Stimulated activated CD4-positive, alpha-beta T cell treated with anti-CD3 and anti-CD28 coated beads, Interleukin-4, amount 100 ng/mL, for 48 hours (primary cell): ENCODE results near the gene CHD2.
"Not testable (repeated sequence)": the region's sequence is repeated elsewhere in the genome, so short reads cannot be mapped to it uniquely, and the experiment has no call there.

Experiments used
- DNase-seq, 2 donors: peaks; one replicate each; pipeline ENCODE4 v3.0.0-alpha.2; 2020; ENCODE audit warnings: low read depth in 2 of 2

The CHD2 gene

DNA sequence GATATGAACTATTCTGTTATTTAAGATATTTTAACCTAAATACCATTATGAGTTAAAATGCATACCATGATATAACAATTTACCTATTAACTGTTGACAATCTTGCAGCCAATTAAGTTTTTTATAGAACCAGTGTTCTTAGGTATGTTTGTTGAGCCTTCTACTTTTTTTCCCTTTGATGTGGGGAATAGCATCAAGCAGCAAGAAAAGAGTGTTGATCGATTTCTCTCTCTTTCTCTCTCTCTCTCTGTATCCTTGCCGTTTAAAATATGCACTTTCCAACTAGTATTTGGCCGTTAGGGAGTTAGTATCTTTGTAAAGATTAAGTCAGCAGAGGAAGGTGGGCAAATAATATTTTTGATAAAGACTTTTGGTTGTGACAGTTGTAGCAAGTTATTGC, 5.9 kb downstream of the CHD2 start:
- DNase-seq = no peak

- peak in 1 of 2 donors; percentile 41 for DNase-seq
These were observed 6.5 kb downstream of the CHD2 start for GRCh38 chr15:92906563-92907081.

DNA sequence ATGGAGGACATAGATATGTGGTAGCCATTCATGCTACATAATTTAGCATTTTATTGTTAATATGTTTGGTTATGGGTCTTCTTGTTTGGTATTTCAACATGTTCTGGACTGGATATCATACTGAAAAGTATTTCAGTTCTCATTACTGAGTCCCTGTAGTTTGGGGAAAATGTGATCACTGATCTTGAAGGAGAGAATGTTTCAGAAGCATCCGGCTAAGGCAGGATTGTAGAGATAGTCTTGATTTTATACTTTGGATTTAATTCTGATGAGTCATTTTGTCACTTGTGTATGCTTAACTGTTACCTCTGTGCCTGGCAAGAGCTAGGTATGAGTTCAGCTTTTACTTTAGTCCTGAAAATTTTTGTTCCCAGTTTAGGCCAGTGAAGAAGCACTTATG, 7.1 kb downstream of the CHD2 start:
- no peak for DNase-seq

GRCh38 chr15:92907896-92908712, 8.0 kb downstream of the CHD2 start:
- no peak for DNase-seq

DNA sequence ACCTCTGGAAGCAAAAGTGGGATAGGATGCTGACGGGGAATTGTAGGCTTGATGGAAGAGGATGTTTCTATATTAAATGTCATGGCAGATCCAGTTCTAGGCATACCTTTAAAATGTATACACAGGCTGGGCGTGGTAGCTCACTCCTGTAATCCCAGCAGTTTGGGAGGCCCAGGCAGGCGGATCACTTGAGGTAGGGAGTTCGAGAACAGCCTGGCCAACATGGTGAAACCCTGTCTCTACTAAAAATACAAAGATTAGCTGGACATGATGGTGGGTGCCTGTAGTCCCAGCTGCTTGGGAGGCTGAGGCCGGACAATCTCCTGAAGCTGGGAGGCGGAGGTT, 8.6 kb downstream of the CHD2 start:
- no peak for DNase-seq

DNA sequence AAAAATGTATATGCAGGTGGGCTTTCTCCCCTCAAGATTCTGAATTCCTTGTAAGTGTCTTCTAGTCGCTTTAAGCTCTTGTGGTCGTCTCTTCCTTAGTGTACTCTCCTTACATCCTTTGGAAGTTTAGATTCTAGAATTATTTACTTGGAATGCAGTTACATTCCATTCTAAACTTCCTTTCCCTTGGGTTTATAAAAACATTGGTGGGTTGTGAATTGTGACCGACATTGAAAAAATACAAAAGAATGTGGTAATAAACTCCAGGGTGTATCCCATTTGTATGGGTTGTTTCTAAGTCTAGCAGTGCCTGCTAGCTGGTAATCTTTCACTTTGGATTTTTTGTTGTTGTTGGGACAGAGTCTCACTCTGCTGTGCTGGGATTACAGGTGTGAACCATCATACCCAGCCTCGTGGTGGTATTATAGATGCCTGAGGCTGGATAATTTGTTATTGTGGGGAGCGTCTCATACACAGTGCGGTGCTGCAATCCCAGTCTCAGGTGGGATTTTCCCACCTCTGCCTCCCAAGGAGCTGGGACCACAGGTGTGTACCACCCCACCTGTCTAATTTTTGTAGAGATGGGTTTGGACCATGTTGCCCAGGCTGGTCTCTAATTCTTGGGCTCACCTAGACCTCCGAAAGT, 9.1 kb downstream of the CHD2 start:
- no peak for DNase-seq

- DNase-seq = no peak
These were observed 10.3 kb downstream of the CHD2 start for GRCh38 chr15:92910451-92910850.

- DNase-seq = no peak
These were observed 14.0 kb downstream of the CHD2 start for GRCh38 chr15:92914103-92914499.

- no peak for DNase-seq
These were observed 14.7 kb downstream of the CHD2 start for GRCh38 chr15:92914768-92915221.

GRCh38 chr15:92915766-92916435, 15.8 kb downstream of the CHD2 start:
- no peak for DNase-seq

DNA sequence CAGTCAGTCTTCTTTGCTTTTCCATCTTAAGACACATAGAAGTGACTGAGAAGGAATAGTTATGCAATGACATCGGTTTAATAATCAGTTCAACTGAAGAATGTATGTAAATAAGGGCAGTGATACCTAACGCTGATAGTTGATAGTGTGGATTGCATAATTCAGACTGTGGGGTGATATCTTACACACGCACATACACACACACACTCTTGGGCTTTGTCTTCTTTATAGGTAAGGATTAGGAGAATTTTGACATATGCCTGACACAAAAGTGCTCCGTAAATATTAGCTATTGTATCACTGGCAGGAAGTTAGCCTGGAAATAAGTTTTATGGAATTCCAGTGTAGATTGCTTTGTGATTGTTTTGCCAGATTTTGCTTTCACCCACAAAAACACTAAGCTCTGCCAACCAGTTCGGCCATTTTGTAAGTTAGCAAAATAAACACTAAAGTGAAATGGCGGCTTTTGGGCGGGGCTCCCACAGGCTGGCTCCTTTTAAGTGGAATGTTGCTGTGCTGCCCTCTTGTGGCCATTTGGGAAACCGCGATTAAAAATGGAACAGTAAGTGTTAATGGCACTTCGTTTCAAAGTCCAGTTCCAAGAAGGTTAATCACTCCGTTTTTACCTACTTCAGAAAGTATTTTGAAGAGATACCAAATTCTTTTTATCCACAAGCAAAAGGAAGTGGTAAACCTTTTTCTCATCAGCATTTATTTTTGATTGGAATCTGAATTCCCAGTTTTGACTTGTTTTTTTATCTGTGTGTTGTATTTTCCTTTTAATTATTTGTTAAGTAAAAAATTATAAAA, 17.7 kb downstream of the CHD2 start:
- DNase-seq = peak; percentile 90 to 93

- DNase-seq = not testable (repeated sequence)
These were observed 18.8 kb downstream of the CHD2 start for GRCh38 chr15:92918881-92919280.

DNA sequence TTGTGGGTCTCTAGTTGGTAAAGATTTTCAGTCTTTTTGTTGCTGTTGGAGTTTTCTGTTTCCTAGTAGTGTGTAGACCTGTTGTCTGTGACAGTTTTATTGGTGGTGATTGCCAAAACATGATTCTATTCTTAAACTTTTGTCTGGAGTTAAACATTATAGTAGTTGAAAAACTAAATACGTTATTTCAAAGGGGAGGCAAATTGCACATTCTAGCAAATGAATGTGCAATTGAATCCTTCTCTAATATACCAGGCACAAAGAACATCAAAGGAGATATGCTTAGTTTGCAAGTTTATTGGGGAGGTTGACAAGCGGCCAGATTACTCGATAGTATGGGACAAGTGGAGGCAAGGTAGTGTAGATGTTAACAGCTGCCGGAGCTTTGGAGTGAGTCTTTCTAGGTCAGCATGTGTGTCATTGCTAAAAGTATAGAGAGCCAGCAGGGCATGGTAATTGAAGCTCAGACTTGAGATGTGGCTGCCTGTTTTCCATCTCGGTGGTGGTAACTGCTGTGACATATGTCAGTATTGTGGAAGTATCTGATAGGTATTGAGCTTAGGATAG, 20.6 kb downstream of the CHD2 start:
- DNase-seq = no peak

GRCh38 chr15:92921215-92922131, 21.3 kb downstream of the CHD2 start:
- DNase-seq = no peak

- no peak for DNase-seq
These were observed 22.4 kb downstream of the CHD2 start for GRCh38 chr15:92922418-92923002.

- no peak for DNase-seq
These were observed 24.1 kb downstream of the CHD2 start for GRCh38 chr15:92924216-92924615.

DNA sequence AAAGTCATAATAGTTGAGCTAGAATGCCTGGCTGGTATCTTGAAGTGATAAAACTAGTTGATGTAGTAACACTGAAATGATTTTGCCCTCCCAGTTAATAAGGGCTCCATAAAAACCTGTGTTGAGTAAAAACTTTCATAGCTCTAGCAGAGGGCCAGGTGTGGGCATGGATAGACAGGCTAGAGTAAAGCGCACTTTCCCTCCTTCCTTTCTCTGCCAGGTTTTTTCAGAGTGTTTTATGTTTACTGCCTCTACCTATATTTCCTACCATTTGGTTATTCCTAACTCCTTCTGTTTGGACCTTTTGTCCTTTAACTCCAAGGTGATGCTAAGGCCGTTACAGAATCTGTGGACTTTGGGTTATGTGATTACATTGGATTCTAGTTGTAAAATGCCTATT, 25.3 kb downstream of the CHD2 start:
- no peak for DNase-seq

DNA sequence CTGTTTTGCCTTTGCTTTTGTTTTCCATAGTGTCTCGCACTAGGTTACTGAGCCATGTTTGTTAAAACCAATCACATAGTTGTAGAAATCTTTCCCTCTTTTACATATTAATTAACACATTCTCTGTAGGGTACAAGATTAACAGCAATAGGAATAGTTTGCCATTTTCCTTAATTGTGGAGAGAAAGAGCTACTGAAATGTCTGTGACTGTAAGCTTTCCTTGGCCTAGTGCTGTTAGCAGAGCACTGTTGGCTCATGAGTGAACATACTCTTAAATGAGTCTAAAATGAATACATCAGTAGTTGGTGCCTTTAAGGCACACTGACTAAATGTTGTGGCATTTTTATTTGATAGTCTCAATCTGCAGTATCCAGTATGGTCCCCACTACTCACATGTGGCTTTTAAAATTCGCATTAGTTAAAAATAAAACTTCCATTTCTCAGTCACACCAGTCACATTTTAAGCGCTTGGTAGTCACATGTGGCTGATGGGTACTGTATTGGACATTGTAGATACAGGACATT, 28.2 kb downstream of the CHD2 start:
- DNase-seq = no peak

DNA sequence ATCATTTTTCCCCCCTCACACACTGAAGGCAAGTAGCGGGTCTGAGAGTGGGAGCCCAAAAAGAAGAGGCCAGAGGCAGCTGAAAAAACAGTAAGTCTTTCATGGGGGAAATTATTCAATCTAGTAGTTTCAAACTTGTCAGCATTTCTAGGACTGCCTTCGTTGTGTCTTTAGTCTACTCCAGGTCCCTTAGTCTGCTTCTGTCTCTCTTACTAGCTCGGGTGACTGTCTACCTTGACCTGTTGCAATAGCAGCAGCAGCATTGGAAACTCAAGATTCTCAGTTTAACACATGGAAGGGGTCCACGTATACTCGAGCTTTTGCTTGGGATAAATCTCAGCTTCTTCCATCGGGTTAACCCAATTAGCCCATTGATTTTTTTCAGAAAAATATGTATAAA, 28.9 kb downstream of the CHD2 start:
- DNase-seq = no peak
